GM18502 (cell line): ENCODE data around the gene PLXNC1.

ENCODE experiments used
- ATAC-seq: cut with Tn5 transposase; IDR thresholded peaks from one replicate; pipeline ENCODE4 v1.9.1; 2021; ENCODE audit warnings: mild to moderate bottlenecking; ENCODE audit not compliant: unreplicated experiment, poor library complexity

PLXNC1 gene

DNA sequence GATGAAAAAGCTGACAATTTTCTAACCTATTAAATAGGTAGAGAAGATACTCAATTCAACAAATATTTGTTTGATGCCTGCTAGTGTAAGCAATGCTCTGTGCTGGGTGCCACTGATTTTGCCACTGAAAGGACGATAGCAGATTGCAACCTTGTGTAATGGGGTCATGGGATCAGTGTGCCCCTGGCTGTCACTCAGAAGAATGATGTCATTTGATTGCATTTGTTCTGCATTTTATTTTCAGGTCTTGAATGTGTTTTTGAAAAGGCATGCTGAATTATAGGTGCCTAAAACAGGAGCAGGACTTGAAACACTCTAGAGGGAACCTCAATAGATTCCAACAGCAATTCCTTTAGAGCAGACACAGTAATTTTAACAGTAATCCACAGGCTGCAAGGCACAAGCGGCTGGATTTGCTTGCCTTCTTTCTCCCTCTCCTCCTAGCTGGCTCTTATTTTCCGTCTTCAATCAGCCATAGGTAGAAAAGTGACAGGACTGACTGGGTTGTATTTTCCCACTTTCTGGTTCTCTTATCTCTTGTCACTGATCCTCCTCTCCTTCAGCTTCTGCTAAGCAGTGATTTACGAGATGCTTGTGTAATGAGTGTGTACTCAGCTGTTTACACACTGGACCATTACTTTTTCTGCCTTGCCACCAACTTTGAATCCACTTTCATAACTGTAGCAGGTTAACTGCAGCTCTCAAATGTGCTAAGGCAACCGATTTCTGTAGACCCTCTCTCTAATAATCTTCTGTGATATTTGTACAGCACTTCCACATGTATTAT lies 4.1 kb downstream of the PLXNC1 start:
- ATAC-seq: no peak

DNA sequence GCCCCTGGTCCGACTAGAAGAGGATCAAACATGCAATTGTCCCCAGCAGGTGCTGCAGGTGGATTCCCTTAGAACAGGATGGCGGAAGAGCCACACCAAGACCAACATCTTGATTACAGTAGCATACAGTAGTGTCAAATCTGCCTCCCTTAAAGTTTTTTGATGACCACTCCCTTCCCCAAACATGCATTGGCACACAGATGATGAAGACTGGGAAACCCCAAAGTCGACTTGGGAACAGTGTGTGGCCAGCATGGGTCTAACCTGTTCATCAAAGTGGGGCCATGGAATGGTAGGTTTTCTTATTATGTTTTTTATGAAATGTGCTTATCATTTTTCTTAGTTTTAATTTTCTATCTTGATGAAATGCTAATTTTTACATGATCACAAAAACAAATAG lies 8.8 kb downstream of the PLXNC1 start:
- no peak for ATAC-seq

DNA sequence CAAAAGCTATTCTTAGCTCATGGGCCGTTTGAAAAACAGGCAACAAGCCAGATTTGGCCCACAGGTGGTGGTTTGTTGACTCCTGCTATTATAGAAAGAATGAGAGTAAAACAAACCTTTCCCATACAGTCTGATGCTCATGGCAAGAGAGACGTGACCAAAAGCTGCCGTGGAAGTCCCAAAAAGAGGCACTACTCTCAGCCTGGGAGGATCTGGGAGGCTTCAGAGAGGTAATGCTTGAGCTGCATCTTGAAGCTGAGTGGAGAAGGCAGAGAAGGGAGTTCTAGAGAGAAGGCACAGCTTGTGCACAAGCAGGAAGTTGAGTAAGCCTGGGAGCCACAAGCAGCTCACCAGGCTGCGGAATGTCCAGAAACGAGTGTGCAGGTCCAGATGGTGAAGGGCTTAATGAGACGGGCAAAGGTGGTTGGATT lies 9.6 kb downstream of the PLXNC1 start:
- ATAC-seq: peak; percentile 84

DNA sequence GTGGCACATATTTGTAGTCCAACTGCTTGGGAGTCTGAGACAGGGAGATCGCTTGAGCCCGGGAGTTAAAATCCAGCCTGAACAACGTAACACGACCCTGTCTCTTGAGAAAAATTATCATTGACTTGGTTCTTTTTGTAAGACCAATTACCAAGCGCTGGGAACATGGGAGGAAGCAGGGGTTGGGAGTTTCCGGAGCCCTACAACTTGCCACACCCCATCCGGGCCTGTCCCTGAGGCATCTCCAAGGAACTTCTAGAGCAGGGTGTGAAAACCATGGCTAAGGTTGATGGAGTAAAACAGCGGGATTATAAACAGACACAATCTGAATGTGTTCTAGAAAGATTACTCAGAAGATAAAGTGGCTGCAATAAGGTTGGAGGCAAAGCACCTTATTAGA lies 10.3 kb downstream of the PLXNC1 start:
- ATAC-seq: no peak

DNA sequence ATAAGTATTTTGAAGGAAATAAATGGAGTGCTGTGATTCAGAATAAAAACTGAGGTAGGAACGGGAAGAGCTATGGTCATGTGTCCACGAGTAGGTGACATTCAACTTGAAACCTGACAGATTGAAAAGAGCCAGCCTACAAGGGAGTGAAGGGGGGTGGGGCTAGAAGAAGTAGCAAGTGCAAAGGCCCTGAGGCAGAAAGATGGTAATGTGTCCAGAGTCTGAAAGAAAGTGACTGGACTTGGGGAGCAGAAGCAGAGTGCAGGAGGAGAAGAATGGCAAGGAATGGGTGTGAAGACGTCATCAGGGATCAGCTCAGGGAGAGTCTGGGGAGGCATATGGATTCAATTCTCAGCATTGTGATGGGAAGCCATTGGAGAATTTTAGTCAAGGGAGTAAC lies 13.7 kb downstream of the PLXNC1 start:
- no peak for ATAC-seq

DNA sequence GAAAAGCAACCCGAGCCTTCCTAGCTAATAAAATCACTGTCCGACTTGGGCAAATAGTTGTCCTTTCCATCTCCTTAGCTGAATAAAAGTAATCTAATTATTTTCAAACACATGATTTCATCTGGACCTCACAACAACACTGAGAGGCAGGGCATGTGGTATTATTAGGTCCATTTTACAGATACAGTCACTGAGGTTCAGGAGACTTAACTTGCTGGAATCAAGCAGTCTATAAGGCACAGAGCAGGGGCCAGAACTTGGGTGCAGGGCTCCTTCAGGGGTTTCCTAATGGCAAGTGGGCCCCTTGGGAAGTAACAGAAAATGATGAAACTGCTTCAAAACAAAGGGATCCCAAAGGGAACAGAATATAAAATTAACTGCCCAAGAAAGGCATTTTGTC lies 15.5 kb downstream of the PLXNC1 start:
- ATAC-seq: no peak

DNA sequence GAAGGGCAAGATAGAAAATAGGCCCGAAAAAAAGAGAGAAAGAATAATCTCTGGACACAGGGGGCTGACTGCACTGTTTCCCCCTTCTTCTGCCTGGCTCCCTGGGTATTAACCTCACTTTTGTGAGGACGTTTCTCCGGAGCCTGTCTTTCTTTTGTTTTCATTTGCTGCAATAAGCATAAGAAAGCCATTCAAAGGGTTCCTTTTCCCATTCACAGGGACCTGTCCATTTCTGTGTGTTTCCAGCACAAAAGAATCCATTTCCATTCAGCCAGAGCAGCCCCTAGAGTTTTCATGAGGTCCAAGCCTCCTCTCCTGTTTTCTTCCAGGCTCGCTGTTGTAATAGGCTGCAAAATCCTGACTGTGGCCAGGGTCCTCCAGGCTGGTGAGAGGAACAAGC lies 16.8 kb downstream of the PLXNC1 start:
- no peak for ATAC-seq

DNA sequence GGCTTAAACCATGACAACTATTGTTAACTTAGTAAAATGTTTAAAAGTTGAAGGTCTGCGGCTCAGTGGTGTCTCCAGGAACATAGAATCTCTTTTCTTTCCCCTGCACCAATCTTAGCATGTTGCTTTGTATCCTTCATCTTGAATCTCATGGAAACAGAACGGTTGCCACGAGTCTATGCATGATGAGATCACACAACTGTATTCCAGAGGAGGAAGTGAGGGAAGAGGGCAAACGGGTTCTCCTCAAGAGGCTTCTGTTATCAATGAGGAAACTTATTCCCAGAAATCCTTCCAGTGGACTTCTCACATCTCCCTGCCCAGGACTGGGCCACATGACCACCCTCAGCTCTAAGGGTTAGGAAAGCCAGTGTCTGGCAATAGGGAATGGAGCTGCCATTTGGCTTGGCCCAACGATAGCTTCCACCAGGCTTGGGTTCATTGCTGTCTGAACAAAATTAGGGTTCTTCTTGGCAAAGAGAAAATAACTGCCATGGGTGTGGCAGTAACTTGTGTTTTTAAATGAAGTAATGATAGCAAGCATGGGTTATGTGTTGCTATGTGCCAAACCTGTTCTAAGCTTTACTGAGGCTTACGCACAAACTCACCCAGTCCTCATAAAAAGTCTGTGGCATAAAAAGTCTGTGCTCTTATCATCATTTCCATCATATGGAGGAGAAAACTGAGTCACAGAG lies 17.4 kb downstream of the PLXNC1 start:
- ATAC-seq: no peak

DNA sequence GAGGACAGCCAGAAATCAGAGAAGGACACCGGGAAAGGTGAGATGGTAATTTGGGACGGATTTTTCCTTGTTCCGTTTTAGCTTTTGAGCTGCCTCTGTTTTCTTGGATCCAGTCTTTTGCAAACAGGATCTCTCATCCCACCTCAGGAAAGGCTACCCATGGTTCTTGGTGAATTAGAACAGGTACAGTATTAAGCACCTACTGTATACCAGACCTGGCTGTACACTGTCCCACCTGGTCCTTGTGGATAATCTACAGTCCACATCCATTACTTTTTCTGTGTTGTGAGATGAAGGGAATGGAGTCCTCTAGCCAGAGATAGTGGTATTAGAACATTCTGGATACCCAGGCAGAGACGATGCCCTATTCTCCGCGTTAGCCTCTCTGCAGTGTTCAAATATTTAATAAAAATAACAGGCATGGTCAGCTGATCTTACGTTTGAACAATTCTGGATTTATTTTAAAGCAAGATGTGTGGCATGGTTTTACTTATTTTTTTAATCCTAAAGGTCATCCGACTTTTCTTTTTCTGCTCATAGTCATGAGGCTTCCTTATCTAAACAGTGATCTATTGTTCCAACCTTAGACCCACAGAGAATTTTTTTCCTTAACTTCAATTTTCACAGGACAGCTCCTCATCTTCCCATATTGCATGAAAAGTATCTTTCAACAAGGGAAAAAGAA lies 18.8 kb downstream of the PLXNC1 start:
- ATAC-seq: no peak

DNA sequence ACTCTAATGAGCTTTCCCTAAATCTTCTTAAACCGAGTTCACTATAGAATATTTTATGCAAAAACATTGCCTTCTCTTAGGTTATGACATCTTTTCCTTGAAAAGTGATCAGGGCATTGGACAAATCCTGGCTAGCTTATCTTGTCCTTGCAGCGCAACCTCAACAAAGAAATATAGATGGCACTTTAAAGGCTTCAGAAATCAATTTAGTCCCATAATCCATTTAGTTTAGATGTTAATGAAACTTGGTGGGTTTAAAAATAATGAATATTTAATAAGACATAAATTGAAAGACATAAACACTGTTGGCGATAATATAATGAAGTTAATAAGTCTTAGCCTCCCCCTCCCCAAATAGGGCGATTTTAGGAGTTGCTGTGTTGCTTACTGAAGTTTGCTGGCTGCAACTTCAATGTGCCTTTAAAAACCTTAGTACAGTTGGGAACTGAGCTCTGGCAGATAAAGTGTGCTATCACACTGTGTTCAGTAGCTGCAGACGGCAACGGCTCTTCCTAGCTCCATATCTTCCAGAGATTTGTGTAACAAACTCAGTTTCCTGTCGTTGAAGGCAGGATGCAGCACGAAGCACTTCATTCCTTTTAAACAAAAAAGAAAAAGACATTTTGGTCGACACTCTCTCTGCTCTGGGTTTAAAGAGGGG lies 19.5 kb downstream of the PLXNC1 start:
- no peak for ATAC-seq

DNA sequence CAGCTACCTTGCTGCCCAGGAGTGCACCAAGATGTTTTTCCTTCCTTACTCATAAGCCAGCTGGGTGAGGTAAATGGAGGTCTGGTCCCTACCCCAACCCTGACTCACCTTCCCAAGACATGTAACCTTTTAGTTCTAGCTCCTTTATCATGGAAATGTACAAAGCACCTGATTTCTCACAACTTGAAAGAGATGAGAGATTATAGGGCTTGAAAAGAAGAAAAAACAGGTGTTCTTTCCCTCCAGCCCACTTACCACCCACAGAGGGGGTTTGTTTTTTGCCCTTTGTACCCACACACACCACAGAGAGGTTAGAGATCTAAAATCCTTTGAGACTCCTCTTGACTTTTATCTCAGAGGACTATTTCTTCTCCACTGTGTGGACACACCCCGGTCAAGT lies 21.1 kb downstream of the PLXNC1 start:
- ATAC-seq: no peak

DNA sequence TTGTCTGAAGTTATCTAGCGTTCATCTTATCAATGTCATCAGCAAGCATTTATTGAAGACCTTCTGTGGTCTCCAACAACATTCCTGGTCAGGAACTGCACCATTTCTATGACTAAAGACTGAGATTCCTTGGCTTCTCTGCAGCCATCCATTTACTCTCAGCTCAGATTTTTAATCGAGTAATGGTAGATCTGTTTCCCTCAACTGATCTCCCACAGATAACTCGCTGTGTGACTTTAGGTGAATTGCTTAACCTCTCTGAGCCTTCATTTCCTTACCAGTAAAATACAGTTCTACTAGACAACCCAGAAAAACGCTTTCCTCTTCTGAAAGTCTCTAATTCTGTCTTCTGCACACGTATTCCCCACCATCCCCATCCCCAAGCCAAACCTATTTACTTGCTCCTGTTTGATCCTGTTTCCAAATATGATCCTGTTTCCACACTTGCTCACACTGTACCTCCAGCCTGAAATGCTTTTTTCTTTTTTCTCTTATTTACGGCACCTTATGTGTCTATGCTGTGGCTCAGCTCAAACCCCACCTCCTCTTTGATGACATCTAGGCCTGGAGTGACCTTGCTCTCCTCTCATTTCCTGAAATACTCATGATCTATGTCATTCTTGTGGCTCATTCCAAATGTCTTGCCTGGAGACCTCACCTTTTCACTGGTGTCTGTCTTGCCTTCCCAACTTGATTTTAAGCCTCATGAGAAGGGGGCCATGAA lies 21.8 kb downstream of the PLXNC1 start:
- ATAC-seq: no peak

DNA sequence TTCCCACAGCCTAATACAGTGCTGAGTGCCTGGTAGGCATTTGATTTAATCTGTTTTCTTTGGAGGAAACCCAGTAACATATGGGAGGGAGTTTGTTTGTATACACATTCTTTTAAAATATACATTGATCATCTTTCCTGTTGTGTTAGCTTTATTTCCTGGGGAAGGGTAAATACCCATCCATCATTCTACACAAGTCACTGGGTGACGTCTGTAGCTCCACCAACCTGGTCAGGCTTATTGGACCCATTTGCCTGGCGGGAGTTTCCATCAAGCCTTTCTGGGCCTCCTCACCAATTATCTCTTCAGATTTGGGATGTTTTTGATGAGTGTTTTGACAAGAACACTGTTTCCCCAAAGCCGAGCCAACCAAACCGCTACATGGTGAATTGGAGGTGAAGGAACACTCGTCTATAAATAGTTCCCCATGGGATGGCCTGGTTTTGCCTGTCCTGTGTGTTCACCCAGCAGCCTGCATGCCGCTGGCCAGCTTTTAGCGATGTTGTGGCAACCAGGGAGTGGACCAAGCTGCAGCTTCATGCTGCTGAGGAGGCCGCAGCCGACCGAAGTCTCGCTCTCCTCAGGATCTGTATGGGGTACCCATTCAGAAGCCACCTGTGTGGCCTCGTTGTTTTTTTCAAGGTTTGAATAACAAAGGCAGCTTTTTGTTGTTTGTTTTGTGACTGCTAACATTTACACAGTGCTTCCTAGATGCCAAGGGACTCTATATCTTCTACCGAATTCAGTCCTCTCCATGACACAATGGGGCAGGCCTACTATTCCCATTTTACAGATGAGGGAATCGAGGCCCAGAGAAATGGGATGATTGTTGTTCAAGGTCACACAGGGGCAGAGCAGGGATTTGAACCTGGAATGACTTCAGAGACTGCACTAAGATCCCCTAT lies 22.6 kb downstream of the PLXNC1 start:
- ATAC-seq: no peak

DNA sequence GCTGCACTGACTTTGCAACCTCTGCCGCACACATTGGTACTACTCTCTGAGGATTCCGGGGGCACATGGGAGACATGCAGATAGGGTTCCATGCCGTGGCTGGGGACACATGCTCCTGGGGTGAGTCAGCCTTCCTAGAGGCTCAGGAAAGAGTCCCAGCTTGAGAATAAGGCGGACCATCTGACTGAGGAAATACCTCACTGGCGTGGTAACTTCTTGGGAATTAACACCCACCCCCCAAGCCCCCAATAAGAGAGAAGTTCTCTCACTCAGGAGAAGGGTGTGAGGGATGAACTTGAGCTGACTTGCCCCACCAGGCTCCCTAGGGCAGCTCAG lies 23.2 kb downstream of the PLXNC1 start:
- ATAC-seq: no peak

DNA sequence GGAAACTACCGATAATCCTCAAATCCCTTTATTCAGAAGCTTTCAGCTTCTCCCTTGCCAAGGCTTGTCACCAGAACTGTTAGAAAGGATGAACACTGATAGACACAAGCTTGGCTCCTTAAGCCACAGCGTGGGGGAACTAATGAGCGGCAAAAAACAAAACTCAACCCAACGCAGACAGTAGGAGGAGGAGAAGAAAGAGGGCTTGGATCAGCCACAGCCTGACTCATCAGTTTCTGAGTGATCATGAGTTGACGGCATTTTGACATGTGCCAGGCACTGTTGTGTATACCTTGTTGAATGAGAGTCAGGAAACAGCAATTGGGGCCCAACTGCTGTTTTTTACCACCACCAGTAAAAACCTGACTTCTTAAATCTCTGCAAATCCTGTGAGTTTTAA lies 23.7 kb downstream of the PLXNC1 start:
- ATAC-seq: no peak

DNA sequence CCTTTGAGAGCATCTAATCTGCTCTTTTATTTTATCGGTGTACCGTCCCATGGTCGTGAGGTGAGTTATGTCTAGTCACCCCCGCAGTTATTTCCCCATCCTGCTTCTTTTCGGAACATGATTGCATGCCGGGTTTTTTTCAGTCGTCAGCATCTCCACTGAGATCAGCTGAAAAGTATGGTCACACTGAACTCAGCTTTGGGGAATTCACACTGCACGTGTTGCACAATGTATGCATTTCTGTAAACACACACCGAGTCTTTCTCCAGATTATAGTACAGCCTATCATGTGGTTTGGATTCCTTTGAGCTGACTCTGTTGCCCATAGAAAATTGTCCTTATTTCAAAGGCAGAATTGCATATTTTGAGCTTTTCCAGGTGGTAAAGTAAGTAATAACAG lies 24.6 kb downstream of the PLXNC1 start:
- ATAC-seq: no peak

DNA sequence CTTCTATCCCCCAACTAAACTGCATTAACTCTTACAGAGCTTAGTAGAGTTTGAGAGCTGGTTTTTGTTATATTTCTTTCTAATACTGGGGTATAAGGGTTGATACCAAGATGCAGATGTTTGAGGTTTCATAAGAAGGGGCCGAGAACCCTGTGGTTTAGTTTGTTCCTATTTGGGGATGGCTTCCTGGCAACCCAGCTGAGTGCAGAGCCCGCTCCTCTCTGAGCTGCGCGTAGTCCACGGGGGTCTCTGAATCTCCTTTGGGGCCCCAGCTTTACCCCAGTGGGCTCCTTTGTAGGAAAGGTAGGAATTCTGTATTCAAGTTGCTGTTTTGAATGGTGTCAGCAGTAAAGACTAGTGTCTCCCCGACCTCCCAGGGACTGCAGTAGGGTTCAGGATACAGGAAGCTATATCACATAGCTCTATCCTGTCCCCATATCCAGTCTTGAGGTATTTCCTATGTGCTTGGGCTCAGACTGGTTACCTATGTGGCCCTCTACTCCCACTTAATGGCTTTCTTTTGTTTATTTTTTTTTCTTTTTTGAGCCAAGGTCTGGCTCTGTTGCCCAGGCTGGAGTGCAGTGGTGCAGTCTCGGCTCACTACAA lies 25.4 kb downstream of the PLXNC1 start:
- ATAC-seq: peak; percentile 71

DNA sequence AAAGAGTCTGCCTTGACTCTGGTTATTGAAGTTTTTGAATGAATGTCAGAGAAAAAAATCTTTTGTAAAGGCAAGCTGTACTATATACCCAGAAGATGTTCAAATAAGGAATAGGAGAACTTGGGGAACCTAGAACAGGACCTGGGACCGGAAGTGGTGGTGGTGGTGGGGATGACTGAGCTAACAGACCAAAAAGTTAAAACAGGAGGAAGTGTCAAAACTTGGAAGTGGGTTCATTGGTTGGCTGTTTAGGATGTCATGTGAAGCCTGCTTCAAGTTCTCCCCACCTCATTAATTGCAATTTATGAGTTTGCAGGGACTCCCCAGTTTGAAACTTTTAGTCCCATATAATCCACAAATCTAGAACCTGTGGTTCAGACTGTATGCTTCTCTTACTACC lies 26.2 kb downstream of the PLXNC1 start:
- ATAC-seq: peak; percentile 33
